ENCODE results near the gene RAMACL.

DNA sequence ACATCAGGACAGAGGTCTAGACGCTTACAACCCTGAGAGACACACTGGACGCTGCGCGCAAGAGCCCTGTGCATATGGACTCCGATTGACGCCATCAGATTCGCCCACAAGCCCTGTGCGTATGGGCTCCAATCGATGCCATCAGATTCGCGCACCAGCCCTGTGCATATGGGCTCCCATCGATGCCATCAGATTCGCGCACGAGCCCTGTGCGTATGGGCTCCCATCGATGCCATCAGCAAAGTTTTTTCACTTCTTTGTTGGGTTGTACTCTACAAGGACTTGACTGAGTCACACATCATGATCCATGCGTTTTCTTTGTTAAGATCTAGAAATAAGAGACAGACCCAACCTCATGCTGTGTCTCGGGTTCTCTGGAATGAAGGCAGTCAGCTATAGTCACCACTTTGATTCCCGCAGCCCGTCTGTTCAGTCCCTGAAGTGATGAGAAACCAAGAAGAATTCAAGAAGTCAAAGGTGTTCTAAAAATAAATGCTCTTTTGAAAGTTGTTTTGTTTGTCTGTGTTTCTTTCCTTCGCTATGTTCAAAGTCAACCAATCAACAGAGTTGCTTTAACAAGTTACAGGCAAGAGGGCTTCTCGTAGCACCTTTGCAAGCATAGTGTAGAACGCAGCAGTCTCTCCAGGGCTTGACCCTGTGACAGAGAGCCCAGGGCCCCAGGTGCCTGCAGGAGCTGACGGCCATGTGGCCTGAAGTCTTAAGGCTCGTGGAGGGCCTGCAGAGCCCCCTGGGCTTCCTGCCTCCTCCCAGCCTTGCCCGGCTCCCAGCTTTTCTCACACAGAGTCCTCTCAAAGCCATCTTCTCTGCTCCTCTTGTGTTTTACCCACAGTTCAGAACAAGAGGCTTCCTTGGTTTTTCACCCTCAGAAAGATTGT lies 32.6 kb upstream of the RAMACL start:
- TF ChIP-seq TCF12 (IDR thresholded peaks at IDR 0.05; ENCODE audit: low read depth): no peak
- TF ChIP-seq TAF1 (IDR thresholded peaks at IDR 0.05; ENCODE audit: low read depth): no peak
- no peak for TF ChIP-seq RAD21 (IDR thresholded peaks at IDR 0.05; ENCODE audit: low read depth)
- no peak for TF ChIP-seq ZBTB7A (IDR thresholded peaks at IDR 0.05; ENCODE audit: low read depth)
- no peak for TF ChIP-seq TEAD4 (IDR thresholded peaks at IDR 0.05)
